GM18520 (cell line): ENCODE measurements around the gene PLEKHA6.
"Not testable (repeated sequence)": the region's sequence is repeated elsewhere in the genome, so short reads cannot be mapped to it uniquely, and the experiment has no call there.

ENCODE experiments used
- ATAC-seq: cut with Tn5 transposase; IDR thresholded peaks from one replicate; pipeline ENCODE4 v1.9.1; 2021; ENCODE audit not compliant: unreplicated experiment

PLEKHA6 gene

DNA sequence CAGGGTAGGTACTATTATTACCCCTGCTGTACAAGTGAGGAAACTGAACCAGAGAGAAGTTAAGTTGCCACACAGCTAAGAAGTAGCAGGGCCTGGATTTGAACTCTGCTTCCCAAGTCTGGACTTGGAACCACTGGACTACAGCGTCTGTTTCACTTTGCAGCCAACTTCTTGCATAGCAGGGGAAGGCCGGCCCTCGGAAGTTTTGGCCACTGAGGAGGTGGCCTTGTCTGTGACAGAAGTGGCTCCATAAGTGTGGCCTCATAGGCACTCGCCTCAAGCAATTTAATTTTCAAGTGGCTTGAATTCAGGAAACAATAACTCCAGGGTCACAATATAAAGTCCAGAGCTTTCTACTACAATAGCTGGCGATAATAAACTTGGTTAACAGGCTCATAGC is 41.4 kb downstream of the PLEKHA6 start:
- no peak for ATAC-seq

DNA sequence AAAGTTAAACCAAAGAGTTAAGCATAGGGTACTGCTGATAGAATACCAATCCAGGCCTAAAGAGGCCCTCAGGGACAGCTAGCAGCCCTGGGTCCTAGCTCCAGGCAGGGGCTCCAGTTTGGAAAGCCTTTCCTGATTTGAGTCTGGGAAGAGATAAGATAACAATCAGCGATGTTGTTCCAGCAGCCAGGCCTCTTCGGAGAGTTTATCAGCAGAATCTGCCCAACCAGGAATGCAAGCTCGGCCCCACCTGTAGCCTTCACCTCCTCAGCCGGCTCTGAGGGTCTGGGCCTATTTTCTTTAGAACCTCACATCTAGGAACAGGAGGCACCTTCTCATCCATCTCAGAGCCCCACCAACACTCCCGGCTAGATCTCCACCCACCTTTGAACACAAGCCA is 42.6 kb downstream of the PLEKHA6 start:
- no peak for ATAC-seq

DNA sequence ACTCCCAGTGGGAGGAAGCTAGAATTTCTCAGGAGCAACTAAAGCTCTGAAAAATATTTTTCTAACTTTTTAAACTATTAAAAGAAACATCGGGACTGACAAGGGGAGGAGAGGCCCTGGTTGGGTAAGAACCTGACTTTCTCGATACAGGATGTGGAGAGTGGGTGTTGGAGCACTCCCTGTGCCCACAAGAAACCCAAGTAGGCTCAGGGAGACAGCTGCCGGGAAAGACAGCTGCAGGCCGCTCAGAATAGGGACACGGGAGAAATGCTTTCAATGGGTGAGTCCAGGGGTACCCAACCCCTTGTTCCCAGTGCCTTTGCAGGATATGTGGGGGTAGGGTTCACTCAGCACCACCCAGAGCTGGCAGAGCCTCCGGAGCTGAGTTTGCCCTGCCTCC is 43.6 kb downstream of the PLEKHA6 start:
- ATAC-seq = no peak

DNA sequence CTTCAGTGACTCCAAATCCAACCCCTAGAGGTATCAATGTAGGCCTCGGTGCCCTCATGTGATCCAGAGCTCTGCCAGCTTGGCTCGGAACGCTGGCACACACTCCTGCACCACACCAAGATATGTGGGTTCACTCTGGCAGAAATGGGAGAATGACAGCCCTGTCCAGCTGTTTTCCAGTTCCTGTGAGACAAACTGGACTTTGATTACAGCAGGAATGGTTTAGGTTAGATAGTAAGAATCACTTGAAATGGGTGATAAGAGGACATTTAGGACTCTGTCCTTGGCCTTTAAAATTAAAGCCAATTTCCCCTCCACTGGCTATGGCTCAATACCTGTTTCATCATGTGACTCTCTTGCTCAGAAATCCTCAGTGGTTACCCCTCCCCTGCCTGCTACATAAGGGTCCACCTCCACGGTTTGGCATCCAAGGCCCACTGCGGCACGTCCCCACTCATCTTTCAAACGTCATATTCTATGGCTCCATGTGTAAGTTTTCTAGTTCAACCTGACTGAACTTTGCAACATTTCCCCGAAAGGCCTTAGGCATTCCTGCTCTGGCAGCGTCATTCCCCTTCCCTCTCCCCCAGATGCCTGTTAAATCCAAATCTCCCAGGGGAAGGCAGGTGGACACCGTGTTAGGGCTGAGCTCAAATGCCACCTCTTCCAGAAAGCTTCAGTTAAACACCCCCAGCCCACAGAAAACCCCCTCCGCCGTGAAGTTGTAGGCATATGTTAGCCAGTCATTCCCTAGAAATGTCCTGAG is 44.7 kb downstream of the PLEKHA6 start:
- ATAC-seq = no peak

DNA sequence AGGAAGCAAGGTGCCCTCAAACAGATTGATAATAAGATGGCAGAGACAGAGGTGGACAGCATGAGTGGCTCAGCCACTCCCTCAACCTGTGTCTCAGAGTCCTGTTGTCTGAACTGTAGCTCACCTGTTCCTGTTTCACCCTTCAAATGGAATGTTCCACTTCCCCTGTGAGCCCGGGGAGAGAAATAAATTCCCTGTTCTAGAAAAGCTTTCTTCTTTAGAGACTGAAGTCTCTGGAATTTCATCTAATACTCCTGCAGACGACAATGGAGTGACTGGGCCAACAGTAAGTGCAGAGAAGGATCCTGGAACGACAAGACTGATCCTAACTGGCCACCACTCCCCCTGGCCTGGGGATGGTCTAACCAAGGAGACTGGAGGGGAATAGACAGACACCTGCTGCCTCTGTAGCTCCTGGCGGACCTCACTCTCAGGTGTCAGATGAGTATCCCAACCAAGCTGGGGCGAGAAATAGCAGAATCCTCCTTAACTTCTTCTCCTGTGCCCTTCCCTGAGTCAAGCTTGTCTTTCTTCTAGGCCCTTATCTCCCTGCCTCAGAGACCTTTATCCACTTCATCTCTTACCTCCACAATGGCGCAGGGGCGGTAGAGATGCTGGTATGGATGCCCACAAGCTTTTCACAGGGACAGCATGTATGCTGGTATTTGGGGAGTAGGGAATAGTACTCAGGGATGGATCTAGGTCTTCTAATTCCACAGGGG is 45.4 kb downstream of the PLEKHA6 start:
- no peak for ATAC-seq

DNA sequence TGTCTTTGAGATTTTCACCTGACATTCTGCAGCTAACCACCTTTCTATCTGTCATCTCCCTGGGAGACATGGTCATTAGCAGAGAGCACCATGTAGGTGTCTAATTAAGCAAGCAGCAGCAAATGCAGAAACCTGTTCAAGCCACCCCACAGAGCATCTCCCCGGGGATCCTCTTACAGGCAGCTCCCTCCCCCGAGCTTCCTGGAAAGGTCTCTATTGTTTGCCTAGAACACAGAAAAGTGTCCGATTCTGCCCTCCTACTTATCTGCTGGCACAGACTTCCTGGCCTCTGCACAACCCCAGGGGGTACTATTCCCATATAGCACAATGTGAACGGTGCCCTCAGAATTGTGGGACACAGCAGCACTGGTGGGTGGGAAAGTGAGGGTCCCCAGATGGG is 46.1 kb downstream of the PLEKHA6 start:
- ATAC-seq = no peak

DNA sequence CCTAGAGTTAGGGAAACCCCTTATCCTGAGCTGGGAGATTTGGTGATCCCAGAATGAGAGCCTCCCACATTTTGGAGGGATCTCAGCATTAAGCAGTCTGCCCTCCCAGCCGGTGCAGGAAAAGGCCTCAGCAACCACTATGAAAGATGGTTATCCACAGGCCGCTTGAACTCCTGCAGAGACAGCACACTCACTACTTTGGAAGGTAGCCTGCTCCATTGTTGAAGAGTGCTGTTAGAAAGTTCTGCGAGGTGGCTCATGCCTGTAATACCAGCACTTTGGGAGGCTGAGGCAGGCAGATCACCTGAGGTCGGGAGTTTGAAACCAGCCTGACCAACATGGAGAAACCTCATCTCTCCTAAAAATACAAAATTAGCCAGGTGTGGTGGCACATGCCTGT is 48.8 kb downstream of the PLEKHA6 start:
- ATAC-seq = not testable (repeated sequence)

DNA sequence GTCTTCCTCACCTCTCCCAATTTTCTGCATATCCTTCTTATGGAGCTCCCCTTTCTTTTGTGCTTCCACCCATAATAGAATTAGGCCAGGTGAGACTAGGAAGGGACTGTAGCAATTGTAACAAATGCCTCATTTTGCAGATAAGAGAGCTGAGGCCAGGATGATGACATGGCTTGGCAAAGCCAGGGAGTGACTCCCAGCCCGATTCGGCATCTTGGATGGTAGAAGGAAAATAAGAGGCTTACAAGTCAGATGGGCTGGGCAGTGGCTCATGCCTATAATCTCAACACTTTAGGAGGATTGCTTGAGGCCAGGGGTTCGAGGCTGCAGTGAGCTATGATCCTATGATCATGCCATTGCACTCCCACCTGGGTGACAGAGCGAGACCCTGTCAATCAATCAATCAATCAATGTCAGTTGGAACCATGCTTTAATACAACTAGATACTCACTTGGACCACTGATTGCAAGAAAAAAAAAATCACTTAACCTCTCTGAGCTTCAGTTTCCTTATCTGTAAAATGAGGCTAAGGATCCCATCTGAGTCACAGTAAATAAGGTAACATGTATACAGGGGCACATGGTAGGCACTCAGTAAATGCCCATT is 51.6 kb downstream of the PLEKHA6 start:
- ATAC-seq = no peak

DNA sequence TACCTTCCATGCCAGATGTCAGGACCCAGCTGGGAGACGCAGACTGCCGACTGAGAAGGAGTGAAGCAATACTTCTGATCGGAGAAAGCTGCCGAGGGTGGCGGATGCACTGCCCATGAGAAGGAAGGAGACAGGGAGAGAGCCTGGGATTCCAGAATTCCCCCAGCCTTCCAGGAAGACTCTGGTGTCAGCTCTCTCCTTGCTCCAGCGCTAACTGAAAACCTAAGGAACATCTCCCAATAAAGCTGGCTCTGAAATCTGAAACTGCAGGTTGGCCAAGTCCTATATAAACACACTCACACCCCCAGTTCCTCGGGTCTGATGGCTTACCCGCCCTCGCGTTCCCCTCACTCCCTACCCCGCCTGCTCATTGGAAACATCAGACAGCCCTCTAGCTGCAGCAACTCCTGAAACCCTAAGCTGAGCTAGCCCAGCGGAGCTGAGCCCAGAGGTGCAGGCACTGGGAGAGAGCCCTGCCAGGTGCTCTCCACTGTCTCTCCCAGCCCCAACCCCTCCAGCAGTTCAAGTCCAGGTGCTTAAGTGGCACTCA is 52.3 kb downstream of the PLEKHA6 start:
- no peak for ATAC-seq

DNA sequence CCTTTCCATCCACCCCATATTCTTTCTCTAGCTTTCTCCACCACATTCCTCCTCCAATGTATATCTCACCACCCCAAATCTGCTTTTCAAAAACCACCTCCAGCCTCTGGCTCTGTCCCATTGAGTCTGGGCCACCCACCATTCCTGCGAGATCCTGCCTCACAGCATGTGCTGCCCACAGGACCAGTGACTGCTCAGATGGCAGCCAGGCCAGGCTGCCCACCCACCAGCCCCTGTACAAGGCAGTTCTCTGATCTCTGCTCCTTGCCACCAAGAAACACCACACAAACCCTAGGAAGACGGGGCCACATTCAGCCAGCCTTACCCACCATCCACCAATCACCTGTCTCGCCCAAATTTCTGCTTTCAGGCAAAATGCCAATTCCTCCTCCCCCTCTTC is 53.7 kb downstream of the PLEKHA6 start:
- ATAC-seq = no peak

DNA sequence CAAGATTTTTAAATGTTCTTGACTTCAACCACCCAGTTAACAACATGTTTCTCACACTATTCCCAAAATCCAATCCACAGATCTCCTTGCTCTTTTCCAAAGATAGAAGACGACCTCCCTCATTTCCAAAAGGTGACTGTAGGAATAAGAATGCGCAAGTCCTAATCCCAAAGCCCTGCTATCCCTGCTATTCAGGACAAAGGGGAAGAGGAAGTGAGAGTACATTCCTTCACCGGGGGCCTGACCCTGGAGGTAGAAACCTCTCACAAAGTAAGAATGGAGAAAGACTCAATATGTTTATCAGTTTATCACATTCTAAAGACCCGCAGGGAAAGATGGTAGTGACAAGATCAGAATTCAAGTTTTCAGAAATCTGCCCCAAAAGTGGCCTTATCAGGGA is 55.7 kb downstream of the PLEKHA6 start:
- no peak for ATAC-seq

DNA sequence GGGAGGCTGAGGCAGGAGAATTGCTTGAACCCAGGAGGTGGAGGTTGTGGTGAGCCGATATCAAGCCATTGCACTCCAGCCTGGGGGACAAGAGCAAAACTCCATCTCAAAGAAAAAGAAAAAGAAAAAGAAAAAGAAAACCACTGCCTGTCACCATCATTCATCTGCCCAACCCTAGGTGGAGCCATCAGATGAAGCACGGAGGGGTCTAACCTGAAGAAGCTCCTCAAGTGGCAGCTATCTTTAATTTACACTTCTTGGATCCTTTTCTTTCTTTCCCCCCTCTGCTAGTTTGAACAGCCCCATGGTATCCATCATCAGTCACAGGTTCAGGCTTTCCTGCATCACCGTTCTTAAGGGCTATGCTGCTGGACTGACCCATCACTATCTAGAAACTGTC is 57.0 kb downstream of the PLEKHA6 start:
- ATAC-seq = no peak

DNA sequence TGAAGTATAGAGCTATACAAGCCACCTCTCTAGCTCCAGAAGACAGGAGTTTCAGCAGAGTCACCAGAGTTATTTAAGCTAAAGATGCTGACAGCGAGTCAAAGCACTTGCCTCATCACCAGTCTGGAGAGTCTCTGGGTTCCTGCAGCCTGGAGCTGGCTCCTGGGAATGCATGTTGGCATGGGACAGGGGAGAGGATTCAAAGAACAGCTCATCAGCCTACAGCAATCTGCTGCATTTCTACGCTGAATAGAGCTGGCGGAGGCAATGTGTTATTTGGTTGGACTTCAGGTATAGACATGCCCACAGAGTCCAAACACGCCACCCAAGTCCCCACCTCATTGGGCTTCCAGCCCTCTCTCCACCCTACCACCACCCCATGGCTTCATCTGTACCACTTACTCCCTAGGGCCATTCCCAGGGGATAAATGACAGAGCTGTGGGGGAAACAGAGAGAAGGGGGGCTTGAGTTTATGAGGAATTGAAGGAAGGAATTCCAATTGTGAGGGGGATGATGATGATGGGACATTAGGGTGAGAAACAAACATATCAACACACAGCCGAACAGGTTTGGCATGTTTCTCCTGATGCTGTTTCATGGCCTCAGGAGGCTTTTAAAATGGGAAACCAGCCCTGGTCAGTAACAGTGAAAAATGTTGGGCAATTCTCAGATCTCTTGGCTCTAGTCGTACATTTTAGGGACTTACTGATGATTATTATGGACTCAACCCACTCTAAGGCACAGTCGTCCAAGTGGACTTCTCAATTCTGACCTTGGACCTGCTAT is 58.4 kb downstream of the PLEKHA6 start:
- ATAC-seq = no peak

DNA sequence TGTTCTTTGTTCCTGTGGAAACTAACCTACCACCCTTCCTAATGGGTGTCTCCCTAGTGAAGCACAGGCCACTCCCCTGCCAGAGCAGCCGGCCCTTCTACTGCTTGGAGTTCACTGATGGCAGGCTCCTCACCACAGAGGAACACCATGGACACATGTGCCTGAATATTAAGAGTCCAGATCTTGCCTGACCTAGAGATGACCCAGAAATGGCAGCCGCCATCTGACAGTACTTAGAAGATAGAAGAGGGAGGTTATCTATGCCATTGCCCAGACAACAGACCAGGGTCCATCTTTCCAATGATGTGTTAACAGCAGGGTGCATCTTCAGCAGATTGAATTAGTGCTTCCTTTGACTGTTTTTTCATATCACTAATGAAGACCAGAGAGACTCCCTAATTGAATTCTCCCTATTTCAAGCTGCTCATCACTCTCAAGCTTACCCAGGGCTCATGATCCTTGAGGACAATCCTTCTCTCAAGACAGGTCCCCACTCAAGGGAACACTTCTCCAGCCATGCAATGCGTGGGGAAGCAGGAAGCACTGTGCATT is 59.8 kb downstream of the PLEKHA6 start:
- no peak for ATAC-seq

DNA sequence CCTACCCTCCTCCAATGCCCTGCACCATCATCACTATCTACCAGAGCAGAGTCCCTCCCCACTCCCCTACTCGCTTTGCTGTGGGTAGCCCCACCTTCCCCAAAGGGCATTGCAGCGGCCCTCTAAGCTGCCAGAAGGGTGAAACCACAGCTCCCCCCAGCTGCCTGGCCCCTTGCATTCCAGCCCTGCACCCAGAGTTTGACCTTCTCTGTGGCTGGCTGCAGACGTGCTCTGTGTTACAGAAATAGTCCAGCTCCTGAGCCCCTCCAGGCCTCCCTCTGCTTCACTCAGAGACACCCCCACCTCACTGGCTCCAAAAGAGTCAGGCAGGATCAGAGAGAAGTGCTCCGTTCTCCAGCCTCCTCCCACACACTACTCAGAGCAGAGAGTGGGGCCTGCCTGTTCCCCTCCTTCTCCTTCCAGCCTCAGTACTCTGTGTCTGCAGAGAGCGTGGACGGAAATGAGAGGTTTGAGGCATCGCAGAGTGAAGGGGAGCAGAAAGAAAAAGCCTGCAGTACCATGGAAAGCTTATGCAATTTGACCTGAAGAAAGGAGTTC is 63.2 kb downstream of the PLEKHA6 start:
- no peak for ATAC-seq

DNA sequence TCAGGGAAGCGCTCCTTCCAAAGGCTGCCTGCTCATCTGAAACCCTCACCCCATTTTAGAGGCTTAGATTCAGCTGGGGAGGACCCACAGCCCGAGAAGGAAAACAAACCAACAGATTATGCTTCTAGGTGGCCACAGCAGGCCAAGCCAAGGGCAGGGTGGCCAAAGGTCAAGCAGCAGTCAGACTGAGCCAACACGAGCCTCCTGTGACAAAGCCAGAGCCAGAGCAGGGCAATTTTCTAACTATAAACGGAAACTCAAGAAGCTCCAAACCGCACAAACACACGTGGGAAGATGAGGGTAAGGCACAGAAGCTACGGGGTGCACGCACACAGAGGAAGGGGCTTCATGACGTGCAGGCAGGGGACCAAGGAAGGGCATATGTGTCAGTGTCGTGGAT is 64.1 kb downstream of the PLEKHA6 start:
- ATAC-seq = no peak

DNA sequence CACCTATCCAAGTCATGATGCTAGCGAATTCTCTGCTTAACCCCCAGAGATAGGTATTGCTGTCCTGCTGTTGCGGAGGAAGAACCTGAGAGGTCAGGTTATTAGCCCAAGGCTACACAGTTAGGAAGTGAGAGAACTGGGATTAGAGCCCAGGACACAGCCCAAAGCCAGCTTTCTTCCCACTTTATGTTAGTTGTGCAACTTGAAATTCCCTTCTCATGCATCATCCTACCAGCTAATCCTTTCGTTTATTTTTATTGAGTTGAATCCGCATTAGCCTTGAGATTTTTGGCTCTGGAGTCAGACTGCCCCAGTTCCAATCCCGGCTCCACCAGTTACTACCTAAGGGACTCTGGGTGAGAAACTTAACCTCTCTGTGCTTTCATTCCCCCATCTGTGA is 65.4 kb downstream of the PLEKHA6 start:
- no peak for ATAC-seq

DNA sequence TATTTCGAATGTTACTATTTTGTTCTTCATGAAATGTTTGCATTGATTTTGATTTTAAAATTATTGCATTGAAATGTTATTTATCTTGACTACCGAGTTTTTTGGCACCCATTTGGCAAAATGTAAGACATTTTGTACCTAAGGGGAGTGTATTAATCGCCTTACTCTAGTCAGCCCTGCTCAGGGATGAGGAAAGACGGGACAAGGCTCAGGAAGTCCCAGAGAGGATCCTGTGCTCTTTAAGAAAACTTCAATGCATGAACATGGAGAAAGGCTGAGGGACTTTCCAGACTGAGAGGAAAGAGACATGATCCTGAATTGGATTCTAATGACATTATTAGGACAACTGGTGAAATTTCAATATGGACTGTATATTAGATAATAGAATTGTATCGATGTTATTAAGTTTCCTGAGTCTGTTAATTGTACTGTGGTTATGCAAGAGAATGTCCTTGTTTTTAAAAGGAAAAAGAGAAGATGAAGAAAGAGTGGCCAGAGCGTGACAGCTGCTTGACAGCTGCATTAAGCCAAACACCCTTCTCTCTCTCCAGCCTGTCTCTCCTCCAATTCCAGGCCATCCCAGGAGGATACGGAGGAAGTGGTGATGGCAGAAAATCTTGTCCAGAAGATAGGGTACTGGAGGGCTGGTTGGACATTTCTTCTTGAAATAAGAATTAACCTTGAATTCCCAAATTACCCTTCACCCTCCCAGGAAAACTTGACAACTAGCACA is 66.0 kb downstream of the PLEKHA6 start:
- no peak for ATAC-seq

DNA sequence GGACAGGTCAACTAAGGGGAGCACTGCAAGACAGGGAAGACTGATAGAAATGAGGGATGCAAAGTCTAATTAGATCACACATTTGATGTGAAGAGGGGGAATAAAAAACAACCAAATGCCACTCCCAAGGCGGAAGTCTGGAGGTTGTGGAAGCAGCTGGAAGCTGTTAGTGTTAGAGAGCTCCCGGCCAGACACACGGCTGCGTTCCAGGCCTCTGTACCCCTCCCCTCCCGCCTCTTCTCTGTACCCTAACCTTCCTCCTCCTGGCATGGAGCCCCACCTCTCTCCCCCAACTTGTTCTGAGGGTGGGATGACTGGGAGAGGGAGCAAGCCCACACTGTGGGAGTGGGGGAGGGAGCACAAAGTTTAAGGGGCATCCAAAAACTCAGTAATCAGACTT is 67.0 kb downstream of the PLEKHA6 start:
- no peak for ATAC-seq

DNA sequence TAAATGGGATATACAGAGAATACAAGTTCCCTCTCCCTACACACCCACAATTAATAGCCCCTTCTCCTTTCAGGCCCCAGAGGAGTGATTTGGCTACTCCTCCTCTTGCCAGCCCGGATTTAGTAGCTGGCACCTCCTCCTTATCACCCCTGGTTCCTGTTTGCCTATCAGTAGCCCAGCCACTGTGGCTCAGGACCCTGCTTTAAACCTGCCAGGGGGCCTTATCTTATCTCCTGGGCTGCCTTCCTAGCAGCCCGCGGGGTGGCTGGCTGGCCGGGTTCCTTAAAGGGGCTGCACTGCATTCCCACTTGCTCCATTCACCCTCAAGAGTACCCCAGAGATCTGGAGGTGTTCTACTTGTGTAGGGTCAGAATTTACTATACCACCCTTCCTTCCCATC is 70.4 kb downstream of the PLEKHA6 start:
- no peak for ATAC-seq
